WTC11 (cell line): ENCODE measurements around the gene LPGAT1. TPM values are rescaled to one million over a fixed set of nuclear protein-coding genes. Genes with fewer than 3 reads are reported as not detected.

Source experiments
- ATAC-seq: fragments of 200-7000 bp; cut with Tn5 transposase; 2 replicates; pipeline ENCODE4 v1.10.0; 2021; ENCODE audit warnings: mild to moderate bottlenecking, moderate library complexity
- CTCF ChIA-PET: fragments of 300-600 bp; sonication (Branson Sonifier 250); formaldehyde crosslinking; loops from one replicate; lab custom pipeline; 2021; ENCODE audit warnings: antibody characterized with exemption; lab: Charles Lee
- POLR2A ChIA-PET: fragments of 350-600 bp; sonication (Branson Sonifier 250); formaldehyde crosslinking; loops from one replicate; lab custom pipeline; 2021; ENCODE audit warnings: antibody characterized with exemption; lab: Charles Lee
- DNase-seq: peaks from one replicate; pipeline ENCODE4 v3.0.0; 2021; ENCODE audit warnings: low spot score
- H3K27ac Mint-ChIP-seq: 2 replicates; pipeline ENCODE4 v1.8.0; 2021; ENCODE audit warnings: mixed read lengths
- H3K27me3 Mint-ChIP-seq: 2 replicates; pipeline ENCODE4 v1.8.0; 2021; ENCODE audit warnings: low read depth, mild to moderate bottlenecking, moderate library complexity, mixed read lengths
- H3K36me3 Mint-ChIP-seq: 2 replicates; pipeline ENCODE4 v1.8.0; 2021; ENCODE audit warnings: mixed read lengths
- H3K4me1 Mint-ChIP-seq: 2 replicates; pipeline ENCODE4 v1.8.0; 2022; ENCODE audit warnings: mixed read lengths
- H3K4me3 Mint-ChIP-seq: 2 replicates; pipeline ENCODE4 v1.8.0; 2021; ENCODE audit warnings: mild to moderate bottlenecking, moderate library complexity, mixed read lengths
- H3K9me3 Mint-ChIP-seq: 2 replicates; pipeline ENCODE4 v1.8.0; 2021; ENCODE audit warnings: mixed read lengths
- ATF1 ChIP-seq: sonication (generic); formaldehyde crosslinking; IDR thresholded peaks from 2 replicates; pipeline ENCODE4 v1.8.1; 2023; ENCODE audit warnings: mild to moderate bottlenecking, moderate library complexity, missing genetic modification reagents
- ETV6 ChIP-seq: sonication (generic); formaldehyde crosslinking; IDR thresholded peaks from 2 replicates; pipeline ENCODE4 v1.8.1; 2022; ENCODE audit warnings: mild to moderate bottlenecking, missing genetic modification reagents
- IRF2 ChIP-seq: sonication (generic); formaldehyde crosslinking; IDR thresholded peaks from 2 replicates; pipeline ENCODE4 v1.8.0; 2022; ENCODE audit warnings: low read depth, missing genetic modification reagents, borderline replicate concordance
- NFATC4 ChIP-seq: fragments of 250-450 bp; sonication (Bioruptor Pico); IDR thresholded peaks from 2 replicates; pipeline ENCODE4 v1.9.0; 2021; ENCODE audit warnings: mild to moderate bottlenecking
- NFE2L1 ChIP-seq: sonication (generic); formaldehyde crosslinking; IDR thresholded peaks from 2 replicates; pipeline ENCODE4 v1.8.1; 2023; ENCODE audit warnings: missing genetic modification reagents
- NR1H2 ChIP-seq: sonication (generic); formaldehyde crosslinking; IDR thresholded peaks from 2 replicates; pipeline ENCODE4 v1.9.0; 2021; ENCODE audit warnings: mild to moderate bottlenecking, moderate library complexity, missing genetic modification reagents
- NR3C1 ChIP-seq: sonication (generic); formaldehyde crosslinking; conservative IDR thresholded peaks from 2 replicates; pipeline ENCODE4 v1.8.1; 2023; ENCODE audit warnings: low read depth, mild to moderate bottlenecking, missing genetic modification reagents
- RORB ChIP-seq: fragments of 250-450 bp; sonication (Bioruptor Pico); IDR thresholded peaks from 2 replicates; pipeline ENCODE4 v1.9.0; 2021; ENCODE audit warnings: mild to moderate bottlenecking
- SMAD3 ChIP-seq: sonication (generic); formaldehyde crosslinking; IDR thresholded peaks from 2 replicates; pipeline ENCODE4 v1.8.0; 2022; ENCODE audit warnings: missing genetic modification reagents, mild to moderate bottlenecking, borderline replicate concordance
- TCF7 ChIP-seq: sonication (generic); formaldehyde crosslinking; IDR thresholded peaks from 2 replicates; pipeline ENCODE4 v1.8.0; 2022; ENCODE audit warnings: mild to moderate bottlenecking, low read depth, missing genetic modification reagents, moderate library complexity
- ZBTB21 ChIP-seq: sonication (generic); formaldehyde crosslinking; IDR thresholded peaks from 2 replicates; pipeline ENCODE4 v1.8.1; 2023; ENCODE audit warnings: mild to moderate bottlenecking, missing genetic modification reagents, borderline replicate concordance
- ZNF416 ChIP-seq: fragments of 250-450 bp; sonication (Bioruptor Pico); IDR thresholded peaks from 2 replicates; pipeline ENCODE4 v1.9.0; 2021; ENCODE audit warnings: mild to moderate bottlenecking, inconsistent platforms
- ZNF423 ChIP-seq: fragments of 250-450 bp; sonication (Bioruptor Pico); IDR thresholded peaks from 2 replicates; pipeline ENCODE4 v2.1.2; 2022; ENCODE audit warnings: mild to moderate bottlenecking, moderate library complexity
- total RNA-seq: library from RNA; stranded (reverse); gene quantifications from 3 replicates; pipeline ENCODE4 v1.2.3, GENCODE V29; 2021
- TF ChIP-seq, protein P1 (sequence below): sonication (generic); formaldehyde crosslinking; IDR thresholded peaks from 2 replicates; pipeline ENCODE4 v1.8.0; 2022; ENCODE audit warnings: mild to moderate bottlenecking, missing genetic modification reagents
- TF ChIP-seq, protein P2 (sequence below): fragments of 250-450 bp; sonication (Bioruptor Pico); IDR thresholded peaks from 2 replicates; pipeline ENCODE4 v1.9.0; 2021; ENCODE audit warnings: mild to moderate bottlenecking
- TF ChIP-seq, protein P3 (sequence below): sonication (generic); formaldehyde crosslinking; IDR thresholded peaks from 2 replicates; pipeline ENCODE4 v1.8.0; 2022; ENCODE audit warnings: mild to moderate bottlenecking, missing genetic modification reagents
- TF ChIP-seq, protein P4 (sequence below): sonication (generic); formaldehyde crosslinking; IDR thresholded peaks from 2 replicates; pipeline ENCODE4 v1.8.1; 2023; ENCODE audit warnings: mild to moderate bottlenecking, missing genetic modification reagents

LPGAT1 gene
- total RNA-seq, 1 experiment from 2014 or later = 15.1 TPM

DNA sequence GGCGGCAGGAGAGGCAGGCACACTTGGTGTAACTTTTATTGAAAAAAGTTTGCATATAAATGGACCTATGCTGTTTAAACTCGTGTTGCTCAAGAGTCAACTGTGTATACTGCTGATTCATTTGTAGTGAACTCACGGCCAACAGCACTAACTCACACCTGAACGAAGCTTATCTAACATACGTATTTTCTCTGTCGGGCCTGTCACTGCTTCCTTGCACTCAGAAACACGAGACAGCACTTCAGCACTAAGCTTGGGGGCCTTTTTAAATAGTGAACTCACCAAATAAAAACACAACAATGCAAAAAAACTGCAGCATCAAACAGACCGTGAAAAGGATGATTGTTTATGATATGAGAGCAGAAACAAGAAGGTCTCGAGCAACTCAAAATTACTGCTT, 96.2 kb downstream of the LPGAT1 start (continued):
- TF ChIP-seq ZNF423 (CRISPR knock-in tag) (no peak), ETV6 (CRISPR knock-in tag) (no peak)

DNA sequence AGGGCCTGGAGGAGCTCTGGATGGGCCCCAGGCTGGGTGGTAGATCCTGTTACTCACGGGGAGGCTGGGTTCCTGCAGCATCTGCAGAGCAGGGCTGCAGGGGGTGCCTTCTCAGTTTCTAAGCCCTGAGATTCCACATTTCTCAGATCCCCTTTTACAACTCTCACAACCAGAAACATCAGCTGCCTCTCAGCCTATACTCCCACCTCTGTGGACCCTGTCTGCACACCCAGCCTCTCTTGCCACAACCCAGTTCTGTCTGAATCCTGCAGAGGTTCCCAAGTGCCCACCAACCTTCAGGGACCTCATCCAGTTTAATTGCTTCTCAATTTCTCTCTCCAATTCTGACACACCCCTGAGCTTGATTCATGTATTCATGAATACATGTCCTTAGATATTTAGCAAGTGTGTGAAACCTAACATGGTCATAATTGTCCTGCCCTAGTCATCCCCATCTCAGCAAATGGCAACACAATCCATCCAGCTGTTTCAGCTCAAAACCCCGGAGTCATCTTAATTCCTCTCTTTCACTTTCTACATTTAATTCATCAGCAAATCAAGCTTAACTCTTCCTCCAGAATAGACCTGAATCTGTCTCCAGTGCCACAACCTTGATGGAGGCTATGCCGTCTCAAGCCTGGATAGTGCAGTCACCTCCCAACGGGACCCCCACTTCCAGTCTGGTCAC, 98.1 kb downstream of the LPGAT1 start:
- TF ChIP-seq, protein P1, sequence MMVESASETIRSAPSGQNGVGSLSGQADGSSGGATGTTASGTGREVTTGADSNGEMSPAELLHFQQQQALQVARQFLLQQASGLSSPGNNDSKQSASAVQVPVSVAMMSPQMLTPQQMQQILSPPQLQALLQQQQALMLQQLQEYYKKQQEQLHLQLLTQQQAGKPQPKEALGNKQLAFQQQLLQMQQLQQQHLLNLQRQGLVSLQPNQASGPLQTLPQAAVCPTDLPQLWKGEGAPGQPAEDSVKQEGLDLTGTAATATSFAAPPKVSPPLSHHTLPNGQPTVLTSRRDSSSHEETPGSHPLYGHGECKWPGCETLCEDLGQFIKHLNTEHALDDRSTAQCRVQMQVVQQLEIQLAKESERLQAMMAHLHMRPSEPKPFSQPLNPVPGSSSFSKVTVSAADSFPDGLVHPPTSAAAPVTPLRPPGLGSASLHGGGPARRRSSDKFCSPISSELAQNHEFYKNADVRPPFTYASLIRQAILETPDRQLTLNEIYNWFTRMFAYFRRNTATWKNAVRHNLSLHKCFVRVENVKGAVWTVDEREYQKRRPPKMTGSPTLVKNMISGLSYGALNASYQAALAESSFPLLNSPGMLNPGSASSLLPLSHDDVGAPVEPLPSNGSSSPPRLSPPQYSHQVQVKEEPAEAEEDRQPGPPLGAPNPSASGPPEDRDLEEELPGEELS = no peak
- TF ChIP-seq NFE2L1 (no peak), TCF7 (no peak)
- TF ChIP-seq, protein P2, sequence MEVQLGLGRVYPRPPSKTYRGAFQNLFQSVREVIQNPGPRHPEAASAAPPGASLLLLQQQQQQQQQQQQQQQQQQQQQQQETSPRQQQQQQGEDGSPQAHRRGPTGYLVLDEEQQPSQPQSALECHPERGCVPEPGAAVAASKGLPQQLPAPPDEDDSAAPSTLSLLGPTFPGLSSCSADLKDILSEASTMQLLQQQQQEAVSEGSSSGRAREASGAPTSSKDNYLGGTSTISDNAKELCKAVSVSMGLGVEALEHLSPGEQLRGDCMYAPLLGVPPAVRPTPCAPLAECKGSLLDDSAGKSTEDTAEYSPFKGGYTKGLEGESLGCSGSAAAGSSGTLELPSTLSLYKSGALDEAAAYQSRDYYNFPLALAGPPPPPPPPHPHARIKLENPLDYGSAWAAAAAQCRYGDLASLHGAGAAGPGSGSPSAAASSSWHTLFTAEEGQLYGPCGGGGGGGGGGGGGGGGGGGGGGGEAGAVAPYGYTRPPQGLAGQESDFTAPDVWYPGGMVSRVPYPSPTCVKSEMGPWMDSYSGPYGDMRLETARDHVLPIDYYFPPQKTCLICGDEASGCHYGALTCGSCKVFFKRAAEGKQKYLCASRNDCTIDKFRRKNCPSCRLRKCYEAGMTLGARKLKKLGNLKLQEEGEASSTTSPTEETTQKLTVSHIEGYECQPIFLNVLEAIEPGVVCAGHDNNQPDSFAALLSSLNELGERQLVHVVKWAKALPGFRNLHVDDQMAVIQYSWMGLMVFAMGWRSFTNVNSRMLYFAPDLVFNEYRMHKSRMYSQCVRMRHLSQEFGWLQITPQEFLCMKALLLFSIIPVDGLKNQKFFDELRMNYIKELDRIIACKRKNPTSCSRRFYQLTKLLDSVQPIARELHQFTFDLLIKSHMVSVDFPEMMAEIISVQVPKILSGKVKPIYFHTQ (CRISPR knock-in tag) = no peak
- TF ChIP-seq, all 79 proteins: peak for 0
- ChIA-PET CTCF (interaction anchor here (3.0 kb wide), 1 partner anchor 34 kb away, joined by 13 read pairs; no protein-coding TSS in a partner anchor), POLR2A (no interaction called here)
- Mint-ChIP-seq H3K27me3 (no peaks in the 10 kb centered on the region), H3K4me1 (peaks cover 8% of the 10 kb centered on the region), H3K36me3 (no peaks in the 10 kb centered on the region), H3K27ac (no peak overlapping the region), H3K9me3 (no peaks in the 10 kb centered on the region), H3K4me3 (no peak overlapping the region)
- no peak for ATAC-seq
- DNase-seq = no peak

DNA sequence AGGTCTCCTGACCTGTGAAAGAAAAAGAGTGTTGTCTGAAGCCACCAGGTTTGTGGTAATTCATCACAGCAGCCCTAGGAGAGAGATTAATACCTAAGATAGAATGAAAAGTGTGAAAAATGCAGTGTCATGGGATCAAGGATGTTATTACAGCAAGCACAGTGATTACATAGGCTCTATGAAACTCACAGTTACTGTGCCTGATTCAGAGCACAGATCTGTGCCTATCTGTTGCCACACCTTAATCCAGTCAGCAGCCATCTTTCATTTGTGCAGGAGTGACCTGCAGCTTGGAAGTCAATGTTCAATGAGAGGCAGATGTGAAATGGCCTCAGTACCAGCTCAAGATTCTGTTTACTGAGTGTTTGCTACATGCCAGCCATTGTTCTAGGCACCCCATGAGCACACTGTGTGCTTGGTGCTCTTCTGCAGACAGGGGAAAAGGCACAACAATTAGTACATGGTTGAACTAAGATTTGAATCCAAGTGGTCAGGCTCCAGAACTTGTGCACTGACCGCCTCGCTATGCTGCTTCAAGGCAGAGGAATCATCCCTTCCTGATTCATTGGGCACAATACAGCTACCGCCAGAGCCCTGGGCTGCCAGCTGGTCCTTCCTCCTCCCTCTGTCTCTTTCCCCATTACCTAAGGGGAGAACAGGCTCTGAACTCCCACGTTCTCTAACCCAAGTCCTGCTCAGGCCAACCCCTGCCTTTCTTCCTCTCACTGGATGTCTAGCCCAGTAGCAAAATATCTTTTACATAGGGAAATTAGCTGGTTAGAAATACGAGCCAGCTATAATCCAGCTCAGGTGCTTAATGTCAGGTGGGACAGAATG, 98.9 kb downstream of the LPGAT1 start:
- H3K27ac Mint-ChIP-seq = no peak overlapping the region
- no peak overlapping the region for H3K4me3 Mint-ChIP-seq
- peaks cover 6% of the 10 kb centered on the region for H3K4me1 Mint-ChIP-seq
- ChIA-PET CTCF (interaction anchor here (3.0 kb wide), 1 partner anchor 33 kb away, joined by 13 read pairs; no protein-coding TSS in a partner anchor), POLR2A (no interaction called here)
- no peak for DNase-seq
- H3K36me3 Mint-ChIP-seq = no peaks in the 10 kb centered on the region
- no peaks in the 10 kb centered on the region for H3K27me3 Mint-ChIP-seq
- TF ChIP-seq IRF2 (CRISPR knock-in tag) (no peak), ZNF416 (no peak), NR1H2 (CRISPR knock-in tag) (no peak), ATF1 (CRISPR knock-in tag) (no peak), ZBTB21 (CRISPR knock-in tag) (no peak), RORB (no peak), SMAD3 (no peak), NFATC4 (CRISPR knock-in tag) (no peak), NR3C1 (no peak)
- TF ChIP-seq, protein P3, sequence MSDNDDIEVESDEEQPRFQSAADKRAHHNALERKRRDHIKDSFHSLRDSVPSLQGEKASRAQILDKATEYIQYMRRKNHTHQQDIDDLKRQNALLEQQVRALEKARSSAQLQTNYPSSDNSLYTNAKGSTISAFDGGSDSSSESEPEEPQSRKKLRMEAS (CRISPR knock-in tag) = no peak
- TF ChIP-seq, protein P4, sequence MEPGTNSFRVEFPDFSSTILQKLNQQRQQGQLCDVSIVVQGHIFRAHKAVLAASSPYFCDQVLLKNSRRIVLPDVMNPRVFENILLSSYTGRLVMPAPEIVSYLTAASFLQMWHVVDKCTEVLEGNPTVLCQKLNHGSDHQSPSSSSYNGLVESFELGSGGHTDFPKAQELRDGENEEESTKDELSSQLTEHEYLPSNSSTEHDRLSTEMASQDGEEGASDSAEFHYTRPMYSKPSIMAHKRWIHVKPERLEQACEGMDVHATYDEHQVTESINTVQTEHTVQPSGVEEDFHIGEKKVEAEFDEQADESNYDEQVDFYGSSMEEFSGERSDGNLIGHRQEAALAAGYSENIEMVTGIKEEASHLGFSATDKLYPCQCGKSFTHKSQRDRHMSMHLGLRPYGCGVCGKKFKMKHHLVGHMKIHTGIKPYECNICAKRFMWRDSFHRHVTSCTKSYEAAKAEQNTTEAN (CRISPR knock-in tag) = no peak
- H3K9me3 Mint-ChIP-seq = no peaks in the 10 kb centered on the region; the same call in 1 of the 2 replicates
- ATAC-seq = no peak
